K562 (cell line): ENCODE results near the gene BMP6. TPM values are rescaled to one million over a fixed set of nuclear protein-coding genes. Genes with fewer than 3 reads are reported as not detected.

Source experiments
- BHLHE40 ChIP-seq: IDR thresholded peaks from 2 replicates; pipeline ENCODE4 v1.6.1; 2011; ENCODE audit warnings: low read length, improper control_type of control experiment
- FOXK2 ChIP-seq, 2 experiments: fragments of 450-650 bp; IDR thresholded peaks in 1 of 2; conservative IDR thresholded peaks in 1 of 2; 2 replicates each; pipeline ENCODE4 v1.6.1; 2016; ENCODE audit warnings: low read depth in 2 of 2, mild to moderate bottlenecking in 1 of 2
- IRF2 ChIP-seq: sonication (generic); formaldehyde crosslinking; IDR thresholded peaks from 2 replicates; pipeline ENCODE4 v1.8.1; 2022; ENCODE audit warnings: mild to moderate bottlenecking, missing genetic modification reagents
- L3MBTL2 ChIP-seq: fragments of 450-650 bp; IDR thresholded peaks from 2 replicates; pipeline ENCODE4 v1.6.1; 2016; ENCODE audit warnings: mild to moderate bottlenecking, moderate library complexity
- NFYB ChIP-seq: IDR thresholded peaks from 2 replicates; pipeline ENCODE4 v1.6.1; 2011; ENCODE audit warnings: mild to moderate bottlenecking, moderate library complexity; ENCODE audit not compliant: insufficient read length; ENCODE audit errors: extremely low read depth
- PKNOX1 ChIP-seq: fragments of 450-650 bp; IDR thresholded peaks from 2 replicates; pipeline ENCODE4 v1.6.1; 2016
- PTTG1 ChIP-seq: fragments of 450-650 bp; IDR thresholded peaks from 2 replicates; pipeline ENCODE4 v1.6.1; 2016; ENCODE audit warnings: low read depth, mild to moderate bottlenecking, missing genetic modification characterization, missing compliant biosample characterization
- SNIP1 ChIP-seq: fragments of 450-650 bp; IDR thresholded peaks from 2 replicates; pipeline ENCODE4 v1.7.1; 2017; ENCODE audit warnings: low read depth, mild to moderate bottlenecking
- ZBTB40 ChIP-seq, 2 experiments: fragments of 450-650 bp in 1 of 2; sonication (generic) in 1 of 2; formaldehyde crosslinking in 1 of 2; IDR thresholded peaks; 2 replicates each; pipeline versions ENCODE4 v1.7.1 to v1.9.0; 2016 to 2022; ENCODE audit warnings: inconsistent platforms in 1 of 2, mild to moderate bottlenecking in 1 of 2, missing genetic modification reagents in 1 of 2
- ZNF511 ChIP-seq: sonication (generic); formaldehyde crosslinking; IDR thresholded peaks from 2 replicates; pipeline ENCODE4 v1.8.0; 2022; ENCODE audit warnings: mild to moderate bottlenecking, missing genetic modification reagents
- polyA plus RNA-seq, 8 experiments: library from polyadenylated mRNA; depleted of rRNA in 4 of 8; stranded (reverse) in 5 of 8; unstranded in 3 of 8; fragments of >200 nt; fragmentation: Nextera tagmentation in 2 of 8; fragmentation: Illumina TruSeq in 1 of 8; extraction: Ambion mirVana in 2 of 8; extraction: Trizol in 1 of 8; gene quantifications; 2 replicates each; pipeline versions ENCODE4 v1.2.1 to v1.2.3, GENCODE V29; 2011 to 2014; ENCODE audit warnings: inconsistent platforms in 1 of 8, missing spikeins in 1 of 8
- total RNA-seq, 7 experiments: library from RNA; depleted of rRNA in 6 of 7; stranded (reverse); fragments of >200 nt in 6 of 7; fragmentation: Illumina TruSeq in 2 of 7; extraction: Trizol in 2 of 7; gene quantifications; 2 replicates each; pipeline versions ENCODE4 v1.2.1 to v1.2.3, GENCODE V29; 2011 to 2021; ENCODE audit warnings: low replicate concordance in 1 of 7
- TF ChIP-seq, protein P1 (sequence below), 2 experiments: IDR thresholded peaks; 2 replicates each; pipeline ENCODE4 v1.6.1; 2012; ENCODE audit warnings: improper control_type of control experiment in 2 of 2, low read depth in 2 of 2, low read length in 2 of 2, borderline replicate concordance in 1 of 2

The BMP6 gene
- total and polyA plus RNA-seq, 9 of the 15 experiments (the other 6 are each of a cell fraction or from before 2014, with no cell fraction given): 0.01 to 0.13 (median 0.06) TPM; not detected in 3

DNA sequence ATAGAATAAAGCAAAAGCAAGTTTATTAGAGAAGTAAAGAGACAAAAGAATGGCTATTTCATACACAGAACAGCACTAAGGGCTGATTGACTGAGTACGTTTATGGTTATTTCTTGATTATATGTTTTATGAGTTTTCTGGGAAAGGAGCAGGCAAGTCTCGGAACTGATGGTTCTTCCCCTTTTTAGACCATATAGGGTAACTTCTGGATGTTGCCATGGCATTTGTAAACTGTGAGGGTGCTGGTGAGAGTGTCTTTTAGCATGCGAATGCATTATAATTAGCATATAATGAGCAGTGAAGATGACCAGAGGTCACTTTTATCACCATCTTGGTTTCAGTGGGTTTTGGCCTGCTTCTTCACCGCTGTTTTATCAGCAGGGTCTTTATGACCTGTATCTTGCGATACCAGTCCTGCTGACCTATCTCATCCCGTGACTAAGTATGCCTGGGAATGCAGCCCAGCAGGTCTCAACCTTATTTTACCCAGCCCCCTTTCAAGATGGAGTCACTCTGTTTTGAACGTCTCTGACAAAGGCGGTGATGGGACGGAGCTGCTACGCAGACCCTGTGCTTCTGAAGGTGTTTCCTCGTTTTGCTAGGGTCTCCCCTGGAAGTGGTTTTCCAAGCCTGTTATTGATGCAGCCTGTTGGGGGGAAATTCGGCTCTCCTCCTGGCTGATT is 45.4 kb upstream of the BMP6 start (continued):
- TF ChIP-seq ZNF511 (CRISPR knock-in tag) (no peak), IRF2 (CRISPR knock-in tag) (no peak), L3MBTL2 (no peak), BHLHE40 (peak; percentile 86), NFYB (no peak), FOXK2 (conservative IDR thresholded peaks at IDR 0.05 in 1 of 2, IDR thresholded peaks at IDR 0.05 in 1 of 2; ENCODE audit: low read depth in 2 of 2) (no peak), PTTG1 (tag) (no peak), PKNOX1 (no peak), SNIP1 (no peak), ZBTB40 (IDR thresholded peaks at IDR 0.05) (no peak), ZBTB40 (CRISPR knock-in tag; IDR thresholded peaks at IDR 0.05) (no peak)
- TF ChIP-seq, protein P1, sequence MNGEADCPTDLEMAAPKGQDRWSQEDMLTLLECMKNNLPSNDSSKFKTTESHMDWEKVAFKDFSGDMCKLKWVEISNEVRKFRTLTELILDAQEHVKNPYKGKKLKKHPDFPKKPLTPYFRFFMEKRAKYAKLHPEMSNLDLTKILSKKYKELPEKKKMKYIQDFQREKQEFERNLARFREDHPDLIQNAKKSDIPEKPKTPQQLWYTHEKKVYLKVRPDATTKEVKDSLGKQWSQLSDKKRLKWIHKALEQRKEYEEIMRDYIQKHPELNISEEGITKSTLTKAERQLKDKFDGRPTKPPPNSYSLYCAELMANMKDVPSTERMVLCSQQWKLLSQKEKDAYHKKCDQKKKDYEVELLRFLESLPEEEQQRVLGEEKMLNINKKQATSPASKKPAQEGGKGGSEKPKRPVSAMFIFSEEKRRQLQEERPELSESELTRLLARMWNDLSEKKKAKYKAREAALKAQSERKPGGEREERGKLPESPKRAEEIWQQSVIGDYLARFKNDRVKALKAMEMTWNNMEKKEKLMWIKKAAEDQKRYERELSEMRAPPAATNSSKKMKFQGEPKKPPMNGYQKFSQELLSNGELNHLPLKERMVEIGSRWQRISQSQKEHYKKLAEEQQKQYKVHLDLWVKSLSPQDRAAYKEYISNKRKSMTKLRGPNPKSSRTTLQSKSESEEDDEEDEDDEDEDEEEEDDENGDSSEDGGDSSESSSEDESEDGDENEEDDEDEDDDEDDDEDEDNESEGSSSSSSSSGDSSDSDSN (IDR thresholded peaks at IDR 0.05; ENCODE audit: borderline replicate concordance in 1 of 2, low read depth in 2 of 2, low read length in 2 of 2): no peak
